Mesenchymal stem cell (in vitro differentiated cells and primary cell): ENCODE measurements around the gene GBP4. TPM values are rescaled to one million over a fixed set of nuclear protein-coding genes. Genes with fewer than 3 reads are reported as not detected.
"Not testable (repeated sequence)": the region's sequence is repeated elsewhere in the genome, so short reads cannot be mapped to it uniquely, and the experiment has no call there.

Experiments
- DNase-seq: peaks from one replicate; pipeline ENCODE4 v3.0.0-alpha.2; 2013
- H2AFZ ChIP-seq: one replicate; pipeline ENCODE4 v1.6.1; 2013; ENCODE audit warnings: low read depth, mild to moderate bottlenecking, control low read depth, inconsistent platforms, low read length, moderate library complexity
- H2AK5ac ChIP-seq: 2 replicates; pipeline ENCODE4 v1.6.1; 2013; ENCODE audit warnings: low read length, moderate library complexity, mild to moderate bottlenecking, inconsistent platforms; ENCODE audit not compliant: severe bottlenecking
- H2BK120ac ChIP-seq: one replicate; pipeline ENCODE4 v1.6.1; 2013; ENCODE audit warnings: low read depth, mild to moderate bottlenecking, inconsistent platforms, low read length, moderate library complexity
- H2BK12ac ChIP-seq, 2 experiments: one replicate each; pipeline ENCODE4 v1.6.1; 2013; ENCODE audit warnings: inconsistent platforms in 2 of 2, low read length in 2 of 2, mild to moderate bottlenecking in 2 of 2, moderate library complexity in 2 of 2, control low read depth in 1 of 2
- H2BK15ac ChIP-seq: one replicate; pipeline ENCODE4 v1.6.1; 2013; ENCODE audit warnings: mild to moderate bottlenecking, low read depth, inconsistent platforms; ENCODE audit not compliant: poor library complexity, severe bottlenecking
- H2BK5ac ChIP-seq: 2 replicates; pipeline ENCODE4 v1.6.1; 2013; ENCODE audit warnings: low read depth, mild to moderate bottlenecking, low read length, control low read depth, inconsistent platforms; ENCODE audit not compliant: poor library complexity, severe bottlenecking
- H3K14ac ChIP-seq, 2 experiments: one replicate each; pipeline ENCODE4 v1.6.1; 2013; ENCODE audit warnings: inconsistent platforms in 2 of 2, low read length in 2 of 2, control low read depth in 1 of 2, mild to moderate bottlenecking in 1 of 2, moderate library complexity in 1 of 2
- H3K18ac ChIP-seq, 2 experiments: one replicate each; pipeline ENCODE4 v1.6.1; 2013; ENCODE audit warnings: inconsistent platforms in 2 of 2, low read length in 2 of 2, control low read depth in 1 of 2, low read depth in 1 of 2, mild to moderate bottlenecking in 1 of 2
- H3K23ac ChIP-seq, 2 experiments: one replicate each; pipeline ENCODE4 v1.6.1; 2013; ENCODE audit warnings: inconsistent platforms in 2 of 2, low read length in 2 of 2, mild to moderate bottlenecking in 2 of 2, moderate library complexity in 2 of 2, control low read depth in 1 of 2
- H3K27ac ChIP-seq: 2 replicates; pipeline ENCODE4 v1.5.1; 2013; ENCODE audit warnings: mild to moderate bottlenecking, moderate library complexity, low read length, control low read depth, inconsistent platforms; ENCODE audit not compliant: poor library complexity, severe bottlenecking
- H3K27me3 ChIP-seq, 2 experiments: 2 replicates each; pipeline versions ENCODE4 v1.6.1 to v1.7.0; 2013; ENCODE audit warnings: low read length in 2 of 2, mild to moderate bottlenecking in 2 of 2, moderate library complexity in 2 of 2, control low read depth in 1 of 2, inconsistent platforms in 1 of 2; ENCODE audit not compliant: control insufficient read depth in 1 of 2, insufficient read depth in 1 of 2
- H3K36me3 ChIP-seq, 2 experiments: 2 replicates each; pipeline versions ENCODE4 v1.6.1 to v1.7.0; 2013; ENCODE audit warnings: low read length in 2 of 2, control low read depth in 1 of 2, inconsistent platforms in 1 of 2, low read depth in 1 of 2, mild to moderate bottlenecking in 1 of 2; ENCODE audit not compliant: insufficient read depth in 2 of 2, control insufficient read depth in 1 of 2
- H3K4ac ChIP-seq, 2 experiments: one replicate each; pipeline ENCODE4 v1.6.1; 2013; ENCODE audit warnings: inconsistent platforms in 2 of 2, low read length in 2 of 2, mild to moderate bottlenecking in 2 of 2, moderate library complexity in 2 of 2, control low read depth in 1 of 2, low read depth in 1 of 2
- H3K4me1 ChIP-seq: 2 replicates; pipeline ENCODE4 v1.6.1; 2013; ENCODE audit warnings: low read depth, low read length, control low read depth; ENCODE audit not compliant: control insufficient read depth, insufficient read depth
- H3K4me2 ChIP-seq: 2 replicates; pipeline ENCODE4 v1.6.1; 2013; ENCODE audit warnings: low read length, mild to moderate bottlenecking, inconsistent platforms; ENCODE audit not compliant: poor library complexity, severe bottlenecking
- H3K4me3 ChIP-seq, 2 experiments: 2 replicates each; pipeline versions ENCODE4 v1.5.1 to v1.7.0; 2013; ENCODE audit warnings: low read length in 2 of 2, mild to moderate bottlenecking in 2 of 2, control low read depth in 1 of 2, low read depth in 1 of 2; ENCODE audit not compliant: insufficient read depth in 1 of 2
- H3K79me1 ChIP-seq: replicated peaks from 2 replicates; pipeline ENCODE4 v1.6.1; 2013; ENCODE audit warnings: mild to moderate bottlenecking, control low read depth, low read length, inconsistent platforms; ENCODE audit not compliant: poor library complexity, severe bottlenecking
- H3K9ac ChIP-seq: 2 replicates; pipeline ENCODE4 v1.7.0; 2013; ENCODE audit warnings: mild to moderate bottlenecking, low read length, moderate library complexity
- H3K9me3 ChIP-seq: 2 replicates; pipeline ENCODE4 v1.7.0; 2013; ENCODE audit warnings: mild to moderate bottlenecking, low read length; ENCODE audit not compliant: control insufficient read depth
- H4K8ac ChIP-seq: one replicate; pipeline ENCODE4 v1.6.1; 2013; ENCODE audit warnings: inconsistent platforms, mild to moderate bottlenecking, low read length, moderate library complexity
- H4K91ac ChIP-seq: one replicate; pipeline ENCODE4 v1.6.1; 2013; ENCODE audit warnings: mild to moderate bottlenecking, low read length, inconsistent platforms
- WGBS: methylation state at CpG from one replicate; pipeline ENCODE4 v1.1.7; 2013; ENCODE audit warnings: mixed read lengths; 5-methylcytosine and 5-hydroxymethylcytosine counted together
- polyA plus RNA-seq, 2 experiments: library from polyadenylated mRNA; stranded (reverse); fragments of 200-250 nt; gene quantifications; one replicate each; pipeline ENCODE4 v1.2.3, GENCODE V29; 2013

Gene GBP4
- polyA plus RNA-seq (2013, experiment 1 of 2), result 1.4 TPM
- 1.6 TPM for polyA plus RNA-seq (2013, experiment 2 of 2)

- no peak within 1 kb of the TSS for H4K91ac ChIP-seq
- no peak within 1 kb of the TSS for H2AK5ac ChIP-seq
- 69% methylated on average over 21 of the region's 21 CpGs for WGBS
- H2BK15ac ChIP-seq, result no peak within 1 kb of the TSS
- H3K9me3 ChIP-seq, result no peaks in the 10 kb centered on the region
- DNase-seq, result peak; percentile 56
- no peaks in the 10 kb centered on the region for H3K27me3 ChIP-seq
- no peak within 1 kb of the TSS for H2BK5ac ChIP-seq
- no peak within 1 kb of the TSS for H3K23ac ChIP-seq
- H2BK120ac ChIP-seq, result no peak within 1 kb of the TSS
- H3K27ac ChIP-seq, result no peak within 1 kb of the TSS
- H3K36me3 ChIP-seq, result no peaks in the 10 kb centered on the region
- no peak within 1 kb of the TSS for H2BK12ac ChIP-seq
- H3K14ac ChIP-seq, result no peak within 1 kb of the TSS
- H2AFZ ChIP-seq, result no peak within 1 kb of the TSS
- no peaks in the 10 kb centered on the region for H3K4me1 ChIP-seq
- peak within 1 kb of the TSS; percentile 7 for H4K8ac ChIP-seq
- H3K9ac ChIP-seq, result peak within 1 kb of the TSS; percentile 39
- no peak within 1 kb of the TSS for H3K4ac ChIP-seq
- H3K18ac ChIP-seq, result peak within 1 kb of the TSS in 1 of 2 experiments; percentile 22
- H3K4me2 ChIP-seq, result no peak within 1 kb of the TSS
- H3K4me3 ChIP-seq, result peak within 1 kb of the TSS in 1 of 2 experiments; percentile 73
- H3K79me1 ChIP-seq, result no peaks in the 10 kb centered on the region
Measured at GRCh38 chr1:89198491-89199072, at the start of gene GBP4. Gene GBP4 (minus strand): TSS chr1:89198942. CDS start chr1:89198834, 108 bp downstream.

GRCh38 chr1:89243046-89243445 lies 44.3 kb upstream of the GBP4 start:
- 33% methylated on average over 1 of the region's 3 CpGs for WGBS
- H2BK5ac ChIP-seq, result no peak overlapping the region
- H3K4me2 ChIP-seq, result no peak overlapping the region
- no peak overlapping the region for H3K14ac ChIP-seq
- no peak overlapping the region for H3K4ac ChIP-seq
- no peaks in the 10 kb centered on the region for H3K9me3 ChIP-seq
- no peak for DNase-seq
- no peak overlapping the region for H3K27ac ChIP-seq
- H3K79me1 ChIP-seq, result no peaks in the 10 kb centered on the region
- H3K36me3 ChIP-seq, result no peaks in the 10 kb centered on the region
- H2AK5ac ChIP-seq, result no peak overlapping the region
- no peak overlapping the region for H4K8ac ChIP-seq
- no peak overlapping the region for H3K23ac ChIP-seq
- H2BK120ac ChIP-seq, result no peak overlapping the region
- H2AFZ ChIP-seq, result no peak overlapping the region
- H3K27me3 ChIP-seq, result no peaks in the 10 kb centered on the region
- H3K4me1 ChIP-seq, result no peaks in the 10 kb centered on the region
- H2BK12ac ChIP-seq, result no peak overlapping the region
- no peak overlapping the region for H3K9ac ChIP-seq
- H3K4me3 ChIP-seq, result no peak overlapping the region
- H2BK15ac ChIP-seq, result no peak overlapping the region
- no peak overlapping the region for H4K91ac ChIP-seq
- no peak overlapping the region for H3K18ac ChIP-seq

GRCh38 chr1:89221341-89221740 lies 22.6 kb upstream of the GBP4 start:
- Histone ChIP-seq H3K4ac (no peak overlapping the region), H2BK15ac (no peak overlapping the region), H3K36me3 (no peaks in the 10 kb centered on the region), H3K4me3 (no peak overlapping the region), H3K9ac (no peak overlapping the region), H2AFZ (no peak overlapping the region), H4K8ac (no peak overlapping the region), H3K9me3 (peaks cover 7% of the 10 kb centered on the region), H2BK120ac (no peak overlapping the region), H3K18ac (no peak overlapping the region), H3K23ac (no peak overlapping the region), H2BK12ac (no peak overlapping the region), H2BK5ac (no peak overlapping the region), H3K4me2 (no peak overlapping the region), H3K4me1 (no peaks in the 10 kb centered on the region), H3K14ac (no peak overlapping the region), H2AK5ac (no peak overlapping the region), H4K91ac (no peak overlapping the region), H3K27me3 (no peaks in the 10 kb centered on the region), H3K79me1 (no peaks in the 10 kb centered on the region), H3K27ac (no peak overlapping the region)
- 0% methylated on average over 1 of the region's 1 CpG for WGBS
- no peak for DNase-seq

- H3K27me3 ChIP-seq, H2BK12ac ChIP-seq, H3K36me3 ChIP-seq, H2AK5ac ChIP-seq, H3K18ac ChIP-seq, H2BK120ac ChIP-seq, H3K4me3 ChIP-seq, H3K9ac ChIP-seq, H3K9me3 ChIP-seq, H3K27ac ChIP-seq, H2BK5ac ChIP-seq, H4K8ac ChIP-seq, DNase-seq, H4K91ac ChIP-seq, H2AFZ ChIP-seq, H2BK15ac ChIP-seq, H3K4me1 ChIP-seq, H3K14ac ChIP-seq, H3K4me2 ChIP-seq, H3K23ac ChIP-seq, H3K79me1 ChIP-seq, H3K4ac ChIP-seq: not testable (repeated sequence)
Measured at GRCh38 chr1:89219851-89220250, 21.1 kb upstream of the GBP4 start.
